ENCODE results near the gene SCYGR8. TPM values are rescaled to one million over a fixed set of nuclear protein-coding genes. Genes with fewer than 3 reads are reported as not detected.

The SCYGR8 gene
- total and polyA plus RNA-seq, 4 donors = not detected

Small RNA genes within 50 kb of the gene (small RNA-seq; reads per million reads assigned to genes)
- gene RNA5SP121 (ENCODE audit: low replicate concordance) (not detected), gene SNRPGP8 (ENCODE audit: low replicate concordance) (not detected)

Other genes starting within 250 kb of the SCYGR8 start
- gene SCYGR2, start 147.0 kb upstream of the SCYGR8 start, total RNA-seq = not detected
- not detected for gene SCYGR2, start 147.0 kb upstream of the SCYGR8 start, polyA plus RNA-seq (ENCODE audit: insufficient read length in 2 of 2)
- gene SCYGR3, start 131.1 kb upstream of the SCYGR8 start, total RNA-seq = not detected
- not detected for gene SCYGR3, start 131.1 kb upstream of the SCYGR8 start, polyA plus RNA-seq (ENCODE audit: insufficient read length in 2 of 2)
- gene SCYGR4, start 128.4 kb upstream of the SCYGR8 start, total RNA-seq = not detected
- gene SCYGR4, start 128.4 kb upstream of the SCYGR8 start, polyA plus RNA-seq (ENCODE audit: insufficient read length in 2 of 2) = under 1 TPM; 0.51 to 0.57 TPM
- gene SCYGR5, start 79.1 kb upstream of the SCYGR8 start, total RNA-seq = not detected
- not detected for gene SCYGR5, start 79.1 kb upstream of the SCYGR8 start, polyA plus RNA-seq (ENCODE audit: insufficient read length in 2 of 2)
- gene SLC19A3, start 27.9 kb upstream of the SCYGR8 start, total RNA-seq = 1 to 10 TPM; 2.8 to 5.3 TPM
- gene SLC19A3, start 27.9 kb upstream of the SCYGR8 start, polyA plus RNA-seq (ENCODE audit: insufficient read length in 2 of 2) = 1 to 10 TPM; 4.2 to 6.1 TPM
- not detected for gene SCYGR6, start 21.1 kb upstream of the SCYGR8 start, total RNA-seq
- gene SCYGR6, start 21.1 kb upstream of the SCYGR8 start, polyA plus RNA-seq (ENCODE audit: insufficient read length in 2 of 2) = not detected
- gene SCYGR7, start 17.6 kb upstream of the SCYGR8 start, total RNA-seq = not detected
- gene SCYGR7, start 17.6 kb upstream of the SCYGR8 start, polyA plus RNA-seq (ENCODE audit: insufficient read length in 2 of 2) = not detected
- not detected for gene CCL20, start 67.9 kb downstream of the SCYGR8 start, total RNA-seq
- under 1 TPM; 0.49 to 0.50 TPM for gene CCL20, start 67.9 kb downstream of the SCYGR8 start, polyA plus RNA-seq (ENCODE audit: insufficient read length in 2 of 2)
- gene DAW1, start 125.7 kb downstream of the SCYGR8 start, total RNA-seq = 10 to 100 TPM in 1 of 2 donors, 1 to 10 TPM in 1; 5.0 to 16.6 TPM
- gene DAW1, start 125.7 kb downstream of the SCYGR8 start, polyA plus RNA-seq (ENCODE audit: insufficient read length in 2 of 2) = 10 to 100 TPM in 1 of 2 donors, 1 to 10 TPM in 1; 8.7 to 10.7 TPM

Data from spinal cord (tissue), 4 donors.